Pancreas (tissue), 10 donors: Measurements from ENCODE around the gene FSD1. TPM values are rescaled to one million over a fixed set of nuclear protein-coding genes. Genes with fewer than 3 reads are reported as not detected.

Experiments used
- ATAC-seq, 4 donors: fragments of 200-7000 bp; cut with Tn5 transposase; one replicate each; pipeline versions ENCODE4 v1.8.0 to v1.9.1; 2020; ENCODE audit warnings: mild to moderate bottlenecking in 4 of 4, moderate library complexity in 4 of 4
- DNase-seq, 6 donors: peaks; one replicate each; pipeline ENCODE4 v3.0.0-alpha.2; 2020
- FAIRE-seq: peaks from 2 replicates; lab custom pipeline; 2012; peaks lifted over from hg19 to GRCh38; lab: Jason Lieb, UNC
- H3K27ac ChIP-seq, 4 donors: fragments of 200-600 bp; sonication (generic); 1 replicate in 3 of 4; 2 replicates in 1 of 4; pipeline versions ENCODE4 v1.5.0 to v1.8.0; 2020
- H3K27me3 ChIP-seq, 4 donors: fragments of 200-600 bp; one replicate each; pipeline ENCODE4 v1.8.0; 2021
- H3K36me3 ChIP-seq, 3 donors: fragments of 200-600 bp; sonication (generic) in 1 of 3; one replicate each; pipeline versions ENCODE4 v1.5.0 to v1.8.0; 2020 to 2021
- H3K4me1 ChIP-seq, 3 donors: fragments of 200-600 bp; one replicate each; pipeline ENCODE4 v1.8.0; 2021
- H3K4me3 ChIP-seq, 4 donors: fragments of 200-600 bp; sonication (generic) in 2 of 4; one replicate each; pipeline versions ENCODE4 v1.5.0 to v1.8.0; 2020 to 2021
- H3K9me3 ChIP-seq, 4 donors: fragments of 200-600 bp; one replicate each; pipeline ENCODE4 v1.8.0; 2021
- CTCF ChIP-seq, 4 donors: fragments of 200-600 bp; sonication (generic) in 3 of 4; IDR thresholded peaks; one replicate each; pipeline versions ENCODE4 v1.5.0 to v1.8.0; 2021; ENCODE audit warnings: antibody characterized with exemption in 4 of 4
- WGBS, 2 donors: extraction: QIAGEN DNeasy Blood & Tissue Kit; methylation state at CpG; one replicate each; pipeline ENCODE4 v1.1.7; 2013; 5-methylcytosine and 5-hydroxymethylcytosine counted together
- intact Hi-C, 3 donors: fragments of 100-400 bp; cut with DNase I; formaldehyde crosslinking; loops; one replicate each; pipeline versions ENCODE4 v1.11.1 to v1.14.2; 2022
- polyA plus RNA-seq, 2 donors: library from polyadenylated mRNA; stranded (reverse); fragments of 200-250 nt; gene quantifications; one replicate each; pipeline ENCODE4 v1.2.3, GENCODE V29; 2013
- total RNA-seq, 6 donors: library from RNA; stranded (reverse); fragmentation: NEBNext Ultra II Directional in 4 of 6; extraction: Animal tissue kit (Norgen Biotek cat#: 25700) in 4 of 6; gene quantifications; one replicate each; pipeline versions ENCODE4 v1.2.1 to v1.2.4, GENCODE V29; 2021 to 2023
- donor health status: healthy with polysubstance abuse.
- donor health status: DM: no; HTN: no; CAD: no; lungs with moderate emphysema.
- donor health status: DM: no; HTN: no; CAD: no.
- donor health status: control.
- donor health status: control.
- donor health status: Bipolar disorder and iron deficiency.
- donor health status: DM: yes; HTN: yes; CAD: no.
- donor health status: DM: no; HTN: no; CAD: no.
- donor health status: DM: no; HTN: no; CAD: no.
- donor health status: DM: yes; HTN: yes; CAD: no.

Gene FSD1
- total and polyA plus RNA-seq, 8 donors: 0.21 to 0.50 TPM; not detected in 6

- no peak for FAIRE-seq
- H3K9me3 ChIP-seq: no peaks in the 10 kb centered on the region
- no peak for DNase-seq
- TF ChIP-seq CTCF (IDR thresholded peaks at IDR 0.05): no peak
- intact Hi-C loops: no loop called here
- no peaks in the 10 kb centered on the region for H3K36me3 ChIP-seq
- no peaks in the 10 kb centered on the region for H3K4me1 ChIP-seq
- no peak overlapping the region for H3K27ac ChIP-seq
- no peak overlapping the region for H3K4me3 ChIP-seq
- H3K27me3 ChIP-seq: no peaks in the 10 kb centered on the region
- peak in 2 of 4 donors; percentile 41 to 57 for ATAC-seq
- 37 to 38% methylated on average over 12 of the region's 12 CpGs for WGBS, 2 donors
Observed at GRCh38 chr19:4313847-4314490, 9.6 kb downstream of the FSD1 start.

- no peaks in the 10 kb centered on the region for H3K36me3 ChIP-seq
- WGBS, 2 donors: 69 to 79% methylated on average over 9 of the region's 9 CpGs
- H3K4me1 ChIP-seq: no peaks in the 10 kb centered on the region
- no peak overlapping the region for H3K4me3 ChIP-seq
- H3K27me3 ChIP-seq: no peaks in the 10 kb centered on the region
- TF ChIP-seq CTCF (IDR thresholded peaks at IDR 0.05): no peak
- DNase-seq (no peak), ATAC-seq (no peak), FAIRE-seq (no peak)
- no peak overlapping the region for H3K27ac ChIP-seq
- no peaks in the 10 kb centered on the region for H3K9me3 ChIP-seq
- intact Hi-C loops: no loop called here
Observed at GRCh38 chr19:4316956-4317355, 12.6 kb downstream of the FSD1 start.

GRCh38 chr19:4318460-4318859 lies 14.1 kb downstream of the FSD1 start:
- ATAC-seq: no peak
- Histone ChIP-seq H3K27me3 (no peaks in the 10 kb centered on the region), H3K36me3 (no peaks in the 10 kb centered on the region), H3K9me3 (no peaks in the 10 kb centered on the region), H3K4me3 (no peak overlapping the region), H3K4me1 (no peaks in the 10 kb centered on the region), H3K27ac (no peak overlapping the region)
- FAIRE-seq: no peak
- no peak for TF ChIP-seq CTCF (IDR thresholded peaks at IDR 0.05)
- DNase-seq: no peak
- 82 to 87% methylated on average over 7 of the region's 7 CpGs for WGBS, 2 donors
- intact Hi-C loops: no loop called here

- WGBS, 2 donors: 76 to 93% methylated on average over 2 of the region's 2 CpGs
- H3K9me3 ChIP-seq: no peaks in the 10 kb centered on the region
- intact Hi-C loops: no loop called here
- no peaks in the 10 kb centered on the region for H3K36me3 ChIP-seq
- no peak overlapping the region for H3K27ac ChIP-seq
- FAIRE-seq: no peak
- TF ChIP-seq CTCF (IDR thresholded peaks at IDR 0.05): no peak
- no peak for ATAC-seq
- no peak overlapping the region for H3K4me3 ChIP-seq
- H3K27me3 ChIP-seq: no peaks in the 10 kb centered on the region
- no peak for DNase-seq
- no peaks in the 10 kb centered on the region for H3K4me1 ChIP-seq
Observed at GRCh38 chr19:4319067-4319718, 14.8 kb downstream of the FSD1 start.

- Histone ChIP-seq H3K4me1 (no peaks in the 10 kb centered on the region), H3K27ac (no peak overlapping the region), H3K9me3 (no peaks in the 10 kb centered on the region), H3K36me3 (no peaks in the 10 kb centered on the region), H3K27me3 (no peaks in the 10 kb centered on the region), H3K4me3 (no peak overlapping the region)
- no peak for FAIRE-seq
- no peak for TF ChIP-seq CTCF (IDR thresholded peaks at IDR 0.05)
- intact Hi-C loops: no loop called here
- 93 to 94% methylated on average over 2 of the region's 2 CpGs for WGBS, 2 donors
- no peak for DNase-seq
- no peak for ATAC-seq
Observed at GRCh38 chr19:4320419-4320818, 16.0 kb downstream of the FSD1 start.
